Ovary (tissue), 9 donors: ENCODE measurements around the gene TSPAN31. TPM values are rescaled to one million over a fixed set of nuclear protein-coding genes. Genes with fewer than 3 reads are reported as not detected.

Experiments
- DNase-seq, 5 donors: peaks; one replicate each; pipeline ENCODE4 v3.0.0-alpha.2; 2019 to 2020
- H3K27ac ChIP-seq, 2 donors: fragments of 200-600 bp; one replicate each; pipeline versions ENCODE4 v1.5.1 to v1.8.0; 2019 to 2022
- H3K27me3 ChIP-seq: fragments of 200-600 bp; one replicate; pipeline ENCODE4 v1.8.0; 2022
- H3K36me3 ChIP-seq: fragments of 200-600 bp; sonication (generic); one replicate; pipeline ENCODE4 v1.5.1; 2019
- H3K4me1 ChIP-seq: one replicate; pipeline ENCODE4 v1.8.1; 2013; ENCODE audit warnings: mild to moderate bottlenecking, moderate library complexity; ENCODE audit not compliant: insufficient read depth
- H3K4me3 ChIP-seq: fragments of 200-600 bp; sonication (generic); one replicate; pipeline ENCODE4 v1.5.1; 2017
- H3K9me3 ChIP-seq, 2 donors: fragments of 200-600 bp in 1 of 2; sonication (generic) in 1 of 2; one replicate each; pipeline versions ENCODE4 v1.5.1 to v1.8.1; 2013 to 2019; ENCODE audit warnings: mild to moderate bottlenecking in 1 of 2, moderate library complexity in 1 of 2
- EP300 ChIP-seq: sonication (generic); formaldehyde crosslinking; IDR thresholded peaks from one replicate; pipeline ENCODE4 v1.6.1; 2017; ENCODE audit warnings: antibody characterized with exemption
- POLR2A ChIP-seq: fragments of 450-650 bp; IDR thresholded peaks from one replicate; pipeline ENCODE4 v1.6.1; 2017; ENCODE audit warnings: antibody characterized with exemption, mild to moderate bottlenecking, moderate library complexity
- WGBS, 3 donors: extraction: QIAGEN DNeasy Blood & Tissue Kit in 1 of 3; methylation state at CpG; one replicate each; pipeline versions ENCODE4 v1.1.5 to v1.1.7; 2013 to 2017; 5-methylcytosine and 5-hydroxymethylcytosine counted together
- intact Hi-C, 4 donors: fragments of 100-400 bp; cut with DNase I; formaldehyde crosslinking; loops; one replicate each; pipeline versions ENCODE4 v1.11.0 to v1.15.1; 2022 to 2023
- polyA plus RNA-seq, 2 donors: library from polyadenylated mRNA; stranded (reverse); fragments of 200-250 nt in 1 of 2; fragments of 350-450 nt in 1 of 2; fragmentation: Illumina TruSeq in 1 of 2; extraction: RNeasy Lipid Tissue Mini Kit (QIAGEN cat#74804) in 1 of 2; gene quantifications; one replicate each; pipeline ENCODE4 v1.2.3, GENCODE V29; 2013 to 2014
- total RNA-seq, 7 donors: library from RNA; depleted of rRNA in 2 of 7; stranded (reverse); fragments of >200 nt in 2 of 7; fragmentation: NEBNext Ultra II Directional in 3 of 7; extraction: Animal tissue kit (Norgen Biotek cat#: 25700) in 3 of 7; gene quantifications; one replicate each; pipeline versions ENCODE4 v1.1.0 to v1.2.4, GENCODE V29; 2016 to 2023
- TF ChIP-seq, protein P1 (sequence below), 3 donors: fragments of 450-650 bp in 2 of 3; fragments of 200-600 bp in 1 of 3; IDR thresholded peaks; one replicate each; pipeline versions ENCODE4 v1.5.1 to v1.8.0; 2016 to 2022; ENCODE audit warnings: antibody characterized with exemption in 3 of 3, mild to moderate bottlenecking in 1 of 3
- donor health status: DM: no; HTN: no; CAD: no; lungs with moderate emphysema.
- donor health status: DM: no; HTN: no; CAD: no.
- donor health status: Bipolar disorder and iron deficiency.
- donor health status: DM: yes; HTN: yes; CAD: no.
- donor health status: DM: no; HTN: no; CAD: no.
- donor health status: DM: yes; HTN: yes; CAD: no.

The TSPAN31 gene
- total and polyA plus RNA-seq, 9 donors: 27.7 to 64.0 (median 43.9) TPM

DNA sequence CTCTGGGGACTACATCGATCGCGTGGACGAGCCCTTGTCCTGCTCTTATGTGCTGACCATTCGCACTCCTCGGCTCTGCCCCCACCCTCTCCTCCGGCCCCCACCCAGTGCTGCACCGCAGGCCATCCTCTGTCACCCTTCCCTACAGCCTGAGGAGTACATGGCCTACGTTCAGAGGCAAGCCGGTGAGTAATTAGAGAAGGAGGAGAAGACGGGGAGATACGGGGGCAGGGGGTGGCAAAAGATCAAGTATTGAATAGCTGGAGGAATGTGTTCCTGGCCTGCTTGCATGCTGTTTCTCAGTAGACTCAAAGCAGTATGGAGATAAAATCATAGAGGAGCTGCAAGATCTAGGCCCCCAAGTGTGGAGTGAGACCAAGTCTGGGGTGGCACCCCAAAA lies 29.1 kb upstream of the TSPAN31 start:
- H3K27me3 ChIP-seq: no peaks in the 10 kb centered on the region
- no peak overlapping the region for H3K4me3 ChIP-seq
- no peaks in the 10 kb centered on the region for H3K9me3 ChIP-seq
- intact Hi-C loops: no loop called here
- WGBS, 3 donors: 92 to 94% (median 92%) methylated on average over 12 of the region's 12 CpGs
- H3K4me1 ChIP-seq: no peaks in the 10 kb centered on the region
- no peaks in the 10 kb centered on the region for H3K36me3 ChIP-seq
- TF ChIP-seq POLR2A (no peak), EP300 (no peak)
- TF ChIP-seq, protein P1, sequence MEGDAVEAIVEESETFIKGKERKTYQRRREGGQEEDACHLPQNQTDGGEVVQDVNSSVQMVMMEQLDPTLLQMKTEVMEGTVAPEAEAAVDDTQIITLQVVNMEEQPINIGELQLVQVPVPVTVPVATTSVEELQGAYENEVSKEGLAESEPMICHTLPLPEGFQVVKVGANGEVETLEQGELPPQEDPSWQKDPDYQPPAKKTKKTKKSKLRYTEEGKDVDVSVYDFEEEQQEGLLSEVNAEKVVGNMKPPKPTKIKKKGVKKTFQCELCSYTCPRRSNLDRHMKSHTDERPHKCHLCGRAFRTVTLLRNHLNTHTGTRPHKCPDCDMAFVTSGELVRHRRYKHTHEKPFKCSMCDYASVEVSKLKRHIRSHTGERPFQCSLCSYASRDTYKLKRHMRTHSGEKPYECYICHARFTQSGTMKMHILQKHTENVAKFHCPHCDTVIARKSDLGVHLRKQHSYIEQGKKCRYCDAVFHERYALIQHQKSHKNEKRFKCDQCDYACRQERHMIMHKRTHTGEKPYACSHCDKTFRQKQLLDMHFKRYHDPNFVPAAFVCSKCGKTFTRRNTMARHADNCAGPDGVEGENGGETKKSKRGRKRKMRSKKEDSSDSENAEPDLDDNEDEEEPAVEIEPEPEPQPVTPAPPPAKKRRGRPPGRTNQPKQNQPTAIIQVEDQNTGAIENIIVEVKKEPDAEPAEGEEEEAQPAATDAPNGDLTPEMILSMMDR (IDR thresholded peaks at IDR 0.05): no peak
- no peak for DNase-seq
- no peak overlapping the region for H3K27ac ChIP-seq

- Histone ChIP-seq H3K27ac (no peak overlapping the region), H3K4me3 (no peak overlapping the region), H3K27me3 (no peaks in the 10 kb centered on the region), H3K4me1 (no peaks in the 10 kb centered on the region), H3K9me3 (no peaks in the 10 kb centered on the region), H3K36me3 (no peaks in the 10 kb centered on the region)
- TF ChIP-seq, protein P1 (IDR thresholded peaks at IDR 0.05): no peak
- TF ChIP-seq POLR2A: no peak
- TF ChIP-seq EP300: no peak
- WGBS, 3 donors: 91 to 96% (median 93%) methylated on average over 4 of the region's 4 CpGs
- DNase-seq: no peak
- intact Hi-C loops: no loop called here
Measured at GRCh38 chr12:57716305-57716704, 28.5 kb upstream of the TSPAN31 start.

- Histone ChIP-seq H3K36me3 (no peaks in the 10 kb centered on the region), H3K4me1 (no peaks in the 10 kb centered on the region), H3K9me3 (no peaks in the 10 kb centered on the region), H3K27ac (no peak overlapping the region), H3K4me3 (no peak overlapping the region), H3K27me3 (no peaks in the 10 kb centered on the region)
- DNase-seq: no peak
- WGBS, 3 donors: 94 to 99% (median 97%) methylated on average over 5 of the region's 5 CpGs
- intact Hi-C loops: no loop called here
- TF ChIP-seq, protein P1 (IDR thresholded peaks at IDR 0.05): no peak
- TF ChIP-seq EP300 (no peak), POLR2A (no peak)
Measured at GRCh38 chr12:57717131-57717530, 27.7 kb upstream of the TSPAN31 start.

- Histone ChIP-seq H3K27ac (no peak overlapping the region), H3K9me3 (no peaks in the 10 kb centered on the region), H3K4me3 (no peak overlapping the region), H3K27me3 (no peaks in the 10 kb centered on the region), H3K36me3 (no peaks in the 10 kb centered on the region), H3K4me1 (no peaks in the 10 kb centered on the region)
- TF ChIP-seq, protein P1 (IDR thresholded peaks at IDR 0.05): no peak
- no peak for TF ChIP-seq POLR2A
- TF ChIP-seq EP300: no peak
- no peak for DNase-seq
- 93 to 94% (median 93%) methylated on average over 22 of the region's 22 CpGs for WGBS, 3 donors
- intact Hi-C loops: no loop called here
Measured at GRCh38 chr12:57717846-57718640, 26.8 kb upstream of the TSPAN31 start.
